ENCODE data around the gene WNT6.

GRCh38 chr2:218859556-218859987, at the start of gene WNT6:
- TF ChIP-seq POLR2A (IDR thresholded peaks at IDR 0.05; ENCODE audit: low read depth, low read length) (no peak), POLR2AphosphoS5 (IDR thresholded peaks at IDR 0.05; ENCODE audit: low read depth, low read length) (no peak)
